ENCODE data around the gene TTYH2. TPM values are rescaled to one million over a fixed set of nuclear protein-coding genes. Genes with fewer than 3 reads are reported as not detected.
A peak's percentile ranks its signal among the peaks of the same experiment; 100 is the strongest.

TTYH2 gene
- total RNA-seq (1 to 10 TPM; 7.5 to 9.6 TPM), polyA plus RNA-seq (1 to 10 TPM in 2 of 3 donors, under 1 TPM in 1; 0.57 to 2.2 (median 1.8) TPM), total RNA-seq (0.98 to 4.5 (median 3.4) reads per million in 6 experiments)

GRCh38 chr17:74212913-74213791 lies at the start of gene TTYH2:
TTYH2 (plus strand) TSS chr17:74213571; CDS start chr17:74213588, 17 bp downstream.
- Mint-ChIP-seq H3K4me1 (peaks cover 23 to 59% (median 49%) of the 10 kb centered on the region in 4 donors), H3K27ac (peak within 1 kb of the TSS; percentile 57 to 93 (median 87)), H3K9me3 (no peaks in the 10 kb centered on the region), H3K36me3 (peaks cover 0 to 29% (median 7%) of the 10 kb centered on the region in 3 donors), H3K27me3 (no peaks in the 10 kb centered on the region), H3K4me3 (peak within 1 kb of the TSS; percentile 82 to 93 (median 89))
- peak; percentile 68 to 76 for ATAC-seq
- POLR2A ChIA-PET: interaction anchor here (0.5 to 1.6 kb wide), 8 partner anchors 9 to 541 kb away, joined by 3 to 13 read pairs (median 5); partner anchors contain the start of gene RPL38
- DNase-seq: peak; percentile 33 to 79 (median 58)

GRCh38 chr17:74163836-74164235 lies 49.5 kb upstream of the TTYH2 start:
- no peak for ATAC-seq
- Mint-ChIP-seq H3K9me3 (no peaks in the 10 kb centered on the region), H3K27me3 (peaks cover 9 to 29% (median 24%) of the 10 kb centered on the region in 5 donors), H3K27ac (no peak overlapping the region), H3K4me1 (no peaks in the 10 kb centered on the region), H3K4me3 (no peak overlapping the region), H3K36me3 (no peaks in the 10 kb centered on the region)
- no peak for DNase-seq
- POLR2A ChIA-PET: no interaction called here

GRCh38 chr17:74164446-74165045 lies 48.8 kb upstream of the TTYH2 start:
- no peaks in the 10 kb centered on the region for H3K9me3 Mint-ChIP-seq
- H3K27ac Mint-ChIP-seq: no peak overlapping the region
- DNase-seq (no peak), ATAC-seq (no peak)
- H3K27me3 Mint-ChIP-seq: peaks cover 9 to 30% (median 23%) of the 10 kb centered on the region in 5 donors
- no peaks in the 10 kb centered on the region for H3K4me1 Mint-ChIP-seq
- H3K36me3 Mint-ChIP-seq: no peaks in the 10 kb centered on the region
- POLR2A ChIA-PET: no interaction called here
- no peak overlapping the region for H3K4me3 Mint-ChIP-seq

GRCh38 chr17:74165797-74166365 lies 47.5 kb upstream of the TTYH2 start:
- POLR2A ChIA-PET: no interaction called here
- no peak overlapping the region for H3K4me3 Mint-ChIP-seq
- no peaks in the 10 kb centered on the region for H3K36me3 Mint-ChIP-seq
- H3K9me3 Mint-ChIP-seq: no peaks in the 10 kb centered on the region
- no peak for DNase-seq
- no peaks in the 10 kb centered on the region for H3K4me1 Mint-ChIP-seq
- no peak overlapping the region for H3K27ac Mint-ChIP-seq
- ATAC-seq: no peak
- peaks cover 11 to 35% (median 20%) of the 10 kb centered on the region in 5 donors for H3K27me3 Mint-ChIP-seq

GRCh38 chr17:74170924-74171323 lies 42.4 kb upstream of the TTYH2 start:
- ATAC-seq (no peak), DNase-seq (no peak)
- Mint-ChIP-seq H3K4me3 (no peak overlapping the region), H3K9me3 (peaks cover 0 to 2% (median 0%) of the 10 kb centered on the region in 9 donors), H3K27me3 (peaks cover 19 to 52% (median 44%) of the 10 kb centered on the region in 5 donors), H3K27ac (no peak overlapping the region), H3K4me1 (no peaks in the 10 kb centered on the region), H3K36me3 (no peaks in the 10 kb centered on the region)
- POLR2A ChIA-PET: no interaction called here

- no peak for DNase-seq
- POLR2A ChIA-PET: no interaction called here
- no peak for ATAC-seq
- peaks cover 21 to 55% (median 42%) of the 10 kb centered on the region in 5 donors for H3K27me3 Mint-ChIP-seq
- peaks cover 0 to 2% (median 0%) of the 10 kb centered on the region in 9 donors for H3K9me3 Mint-ChIP-seq
- peaks cover 0 to 7% (median 1%) of the 10 kb centered on the region in 4 donors for H3K4me1 Mint-ChIP-seq
- H3K36me3 Mint-ChIP-seq: no peaks in the 10 kb centered on the region
- H3K4me3 Mint-ChIP-seq: no peak overlapping the region
- H3K27ac Mint-ChIP-seq: no peak overlapping the region
Measured at GRCh38 chr17:74172700-74173099, 40.7 kb upstream of the TTYH2 start.

GRCh38 chr17:74176546-74177001 lies 36.8 kb upstream of the TTYH2 start:
- Mint-ChIP-seq H3K36me3 (no peaks in the 10 kb centered on the region), H3K27ac (peak overlapping the region in 1 of 10 donors; percentile 27), H3K9me3 (peaks cover 0 to 2% (median 0%) of the 10 kb centered on the region in 9 donors), H3K4me3 (no peak overlapping the region), H3K4me1 (peaks cover 0 to 7% (median 1%) of the 10 kb centered on the region in 4 donors), H3K27me3 (peaks cover 14 to 76% (median 38%) of the 10 kb centered on the region in 5 donors)
- POLR2A ChIA-PET: no interaction called here
- peak; percentile 32 to 52 for ATAC-seq
- peak in 5 of 10 donors; percentile 16 to 31 (median 27) for DNase-seq

GRCh38 chr17:74177018-74177450 lies 36.3 kb upstream of the TTYH2 start:
- no peak overlapping the region for H3K27ac Mint-ChIP-seq
- no peaks in the 10 kb centered on the region for H3K36me3 Mint-ChIP-seq
- POLR2A ChIA-PET: no interaction called here
- DNase-seq (no peak), ATAC-seq (no peak)
- H3K4me3 Mint-ChIP-seq: no peak overlapping the region
- peaks cover 13 to 81% (median 42%) of the 10 kb centered on the region in 5 donors for H3K27me3 Mint-ChIP-seq
- peaks cover 0 to 7% (median 1%) of the 10 kb centered on the region in 4 donors for H3K4me1 Mint-ChIP-seq
- peaks cover 0 to 2% (median 0%) of the 10 kb centered on the region in 9 donors for H3K9me3 Mint-ChIP-seq

- H3K36me3 Mint-ChIP-seq: no peaks in the 10 kb centered on the region
- POLR2A ChIA-PET: no interaction called here
- no peak overlapping the region for H3K27ac Mint-ChIP-seq
- no peak for DNase-seq
- H3K27me3 Mint-ChIP-seq: peaks cover 10 to 71% (median 43%) of the 10 kb centered on the region in 5 donors
- H3K4me1 Mint-ChIP-seq: peaks cover 0 to 7% (median 1%) of the 10 kb centered on the region in 4 donors
- no peak for ATAC-seq
- H3K9me3 Mint-ChIP-seq: no peaks in the 10 kb centered on the region
- H3K4me3 Mint-ChIP-seq: no peak overlapping the region
Measured at GRCh38 chr17:74179576-74179975, 33.8 kb upstream of the TTYH2 start.

GRCh38 chr17:74180336-74180735 lies 33.0 kb upstream of the TTYH2 start:
- H3K36me3 Mint-ChIP-seq: no peaks in the 10 kb centered on the region
- H3K9me3 Mint-ChIP-seq: no peaks in the 10 kb centered on the region
- H3K4me1 Mint-ChIP-seq: peaks cover 0 to 7% (median 1%) of the 10 kb centered on the region in 4 donors
- POLR2A ChIA-PET: no interaction called here
- no peak for ATAC-seq
- H3K27me3 Mint-ChIP-seq: peaks cover 4 to 69% (median 37%) of the 10 kb centered on the region in 5 donors
- DNase-seq: no peak
- H3K27ac Mint-ChIP-seq: no peak overlapping the region
- H3K4me3 Mint-ChIP-seq: no peak overlapping the region

GRCh38 chr17:74181341-74181740 lies 32.0 kb upstream of the TTYH2 start:
- Mint-ChIP-seq H3K4me1 (peaks cover 0 to 7% (median 1%) of the 10 kb centered on the region in 4 donors), H3K4me3 (no peak overlapping the region), H3K36me3 (no peaks in the 10 kb centered on the region), H3K27me3 (peaks cover 4 to 69% (median 37%) of the 10 kb centered on the region in 5 donors), H3K9me3 (no peaks in the 10 kb centered on the region), H3K27ac (no peak overlapping the region)
- POLR2A ChIA-PET: no interaction called here
- DNase-seq (no peak), ATAC-seq (no peak)

- Mint-ChIP-seq H3K36me3 (no peaks in the 10 kb centered on the region), H3K4me1 (no peaks in the 10 kb centered on the region), H3K27me3 (peaks cover 0 to 69% (median 32%) of the 10 kb centered on the region in 5 donors), H3K27ac (peak overlapping the region in 1 of 10 donors; percentile 9), H3K4me3 (no peak overlapping the region), H3K9me3 (no peaks in the 10 kb centered on the region)
- DNase-seq: no peak
- POLR2A ChIA-PET: no interaction called here
- no peak for ATAC-seq
Measured at GRCh38 chr17:74182041-74182723, 31.2 kb upstream of the TTYH2 start.
